Caco-2 (cell line): ENCODE data around the gene SIPA1. TPM values are rescaled to one million over a fixed set of nuclear protein-coding genes. Genes with fewer than 3 reads are reported as not detected.

Experiments used
- BruUV-seq: library from RNA; stranded (reverse); fragments of 400-500 nt; replicated peaks from 2 replicates; lab custom pipeline; 2021; lab: Mats Ljungman, UMichigan
- CTCF ChIA-PET: fragments of 300-600 bp; sonication (Branson Sonifier 250); formaldehyde crosslinking; loops from one replicate; lab custom pipeline; 2022; ENCODE audit warnings: antibody characterized with exemption; lab: Charles Lee
- POLR2A ChIA-PET: fragments of 300-600 bp; sonication (Branson Sonifier 250); formaldehyde crosslinking; loops from one replicate; lab custom pipeline; 2022; ENCODE audit warnings: antibody characterized with exemption; lab: Charles Lee
- DNase-seq, 2 experiments: peaks; one replicate each; pipeline versions ENCODE4 v3.0.0 to v3.0.0-alpha.2; 2020 to 2022
- H3K27me3 ChIP-seq: replicated peaks from 2 replicates; pipeline ENCODE4 v1.6.0; 2011; ENCODE audit warnings: low read length; ENCODE audit not compliant: control insufficient read depth, insufficient read depth
- H3K36me3 ChIP-seq: 2 replicates; pipeline ENCODE4 v1.5.1; 2011; ENCODE audit warnings: low read length; ENCODE audit not compliant: control insufficient read depth, insufficient read depth
- H3K4me1 ChIP-seq: fragments of 250-450 bp; sonication (Bioruptor Pico); 2 replicates; pipeline ENCODE4 v1.5.1; 2020; ENCODE audit warnings: mild to moderate bottlenecking
- H3K4me3 ChIP-seq: 2 replicates; pipeline ENCODE4 v1.5.1; 2011; ENCODE audit warnings: low read depth, mild to moderate bottlenecking, control low read depth, low read length
- H3K9me3 ChIP-seq: fragments of 250-450 bp; sonication (Bioruptor Pico); 2 replicates; pipeline ENCODE4 v1.5.1; 2020; ENCODE audit warnings: mild to moderate bottlenecking, moderate library complexity
- H3K27ac Mint-ChIP-seq: one replicate; pipeline ENCODE4 v1.8.0; 2022; ENCODE audit warnings: mixed read lengths; ENCODE audit not compliant: unreplicated experiment
- H3K27me3 Mint-ChIP-seq: one replicate; pipeline ENCODE4 v1.8.0; 2022; ENCODE audit warnings: mixed read lengths; ENCODE audit not compliant: insufficient read depth, unreplicated experiment
- H3K36me3 Mint-ChIP-seq: one replicate; pipeline ENCODE4 v1.8.0; 2022; ENCODE audit warnings: mild to moderate bottlenecking, mixed read lengths; ENCODE audit not compliant: insufficient read depth, unreplicated experiment
- H3K4me1 Mint-ChIP-seq: one replicate; pipeline ENCODE4 v1.8.0; 2022; ENCODE audit warnings: low read depth, mixed read lengths; ENCODE audit not compliant: unreplicated experiment
- H3K4me3 Mint-ChIP-seq: one replicate; pipeline ENCODE4 v1.8.0; 2022; ENCODE audit warnings: mild to moderate bottlenecking, moderate library complexity, mixed read lengths; ENCODE audit not compliant: unreplicated experiment
- H3K9me3 Mint-ChIP-seq: one replicate; pipeline ENCODE4 v1.8.0; 2022; ENCODE audit warnings: mixed read lengths; ENCODE audit not compliant: unreplicated experiment
- CTCF ChIP-seq, 2 experiments: fragments of 200-600 bp in 1 of 2; IDR thresholded peaks; 1 replicate in 1 of 2; 2 replicates in 1 of 2; pipeline versions ENCODE4 v1.5.1 to v1.8.0; 2011 to 2022; ENCODE audit warnings: antibody characterized with exemption in 1 of 2, control low read depth in 1 of 2, inconsistent platforms in 1 of 2, low read depth in 1 of 2, low read length in 1 of 2, mild to moderate bottlenecking in 1 of 2, moderate library complexity in 1 of 2; ENCODE audit not compliant: insufficient read depth in 1 of 2, severe bottlenecking in 1 of 2, unreplicated experiment in 1 of 2
- intact Hi-C: fragments of 100-400 bp; cut with micrococcal nuclease; formaldehyde crosslinking; loops from one replicate; pipeline ENCODE4 v1.10.0; 2022; ENCODE audit not compliant: unreplicated experiment
- total RNA-seq: library from RNA; stranded (reverse); gene quantifications from 2 replicates; pipeline ENCODE4 v1.2.3, GENCODE V29; 2022

Gene SIPA1
- total RNA-seq, 1 experiment from 2014 or later = 30.5 TPM

GRCh38 chr11:65624931-65625627 lies 12.8 kb upstream of the SIPA1 start:
- CTCF ChIA-PET = interaction anchor here (0.6 kb wide), 1 partner anchor 542 kb away, joined by 4 read pairs; no protein-coding TSS in a partner anchor
- H3K36me3 ChIP-seq = peaks cover 4% of the 10 kb centered on the region
- H3K27ac Mint-ChIP-seq = no peak overlapping the region

GRCh38 chr11:65625628-65626342 lies 12.1 kb upstream of the SIPA1 start:
- H3K27ac Mint-ChIP-seq = peak overlapping the region; percentile 76
- no TSS peak for BruUV-seq
- no peaks in the 10 kb centered on the region for H3K27me3 Mint-ChIP-seq

More at GRCh38 chr11:65624931-65625627, 12.8 kb upstream of the SIPA1 start:
- intact Hi-C loops = no loop called here
- Histone ChIP-seq H3K9me3 (no peaks in the 10 kb centered on the region), H3K4me3 (no peak overlapping the region), H3K4me1 (0 out of 2 replicates have a peak, but pooled peaks cover 3% of the 10 kb centered on the region), H3K27me3 (no peaks in the 10 kb centered on the region)
- no peaks in the 10 kb centered on the region for H3K4me1 Mint-ChIP-seq
- no peak for DNase-seq
- peaks cover 51% of the 10 kb centered on the region for H3K36me3 Mint-ChIP-seq
- BruUV-seq = no TSS peak
- H3K4me3 Mint-ChIP-seq = no peak overlapping the region
- no peaks in the 10 kb centered on the region for H3K27me3 Mint-ChIP-seq
- POLR2A ChIA-PET = no interaction called here
- no peaks in the 10 kb centered on the region for H3K9me3 Mint-ChIP-seq
- TF ChIP-seq CTCF (IDR thresholded peaks at IDR 0.05; ENCODE audit: insufficient read depth in 1 of 2, low read depth in 1 of 2, low read length in 1 of 2, severe bottlenecking in 1 of 2, unreplicated experiment in 1 of 2) = no peak

More at GRCh38 chr11:65625628-65626342, 12.1 kb upstream of the SIPA1 start:
- peaks cover 4% of the 10 kb centered on the region for H3K36me3 ChIP-seq
- H3K4me1 ChIP-seq = no peaks in the 10 kb centered on the region
- H3K4me3 ChIP-seq = no peak overlapping the region
- CTCF ChIA-PET = interaction anchor here (0.6 to 0.9 kb wide), 2 partner anchors 28 to 192 kb away, joined by 5 read pairs; no protein-coding TSS in a partner anchor
- Mint-ChIP-seq H3K4me3 (no peak overlapping the region), H3K36me3 (peaks cover 44% of the 10 kb centered on the region), H3K4me1 (no peaks in the 10 kb centered on the region), H3K9me3 (no peaks in the 10 kb centered on the region)
- no peaks in the 10 kb centered on the region for H3K27me3 ChIP-seq
- DNase-seq = peak in 1 of 2 experiments; percentile 34
- no peaks in the 10 kb centered on the region for H3K9me3 ChIP-seq
- peak in 1 of 2 experiments; percentile 44 for TF ChIP-seq CTCF (IDR thresholded peaks at IDR 0.05; ENCODE audit: insufficient read depth in 1 of 2, low read depth in 1 of 2, low read length in 1 of 2, severe bottlenecking in 1 of 2, unreplicated experiment in 1 of 2)
- intact Hi-C loops = no loop called here
- POLR2A ChIA-PET = no interaction called here
